ENCODE measurements around the gene AP3S2. TPM values are rescaled to one million over a fixed set of nuclear protein-coding genes. Genes with fewer than 3 reads are reported as not detected.

AP3S2 gene
- total and polyA plus RNA-seq, 2 of the 13 experiments (the other 11 are each of a cell fraction or from before 2014, with no cell fraction given), result 17.6 to 44.4 TPM

GRCh38 chr15:89912145-89912673 lies 18.4 kb upstream of the AP3S2 start (continued):
- peak; percentile 89; the same call in 1 of the 2 replicates for TF ChIP-seq ZNF558 (CRISPR knock-in tag; IDR thresholded peaks at IDR 0.05; ENCODE audit: borderline replicate concordance)
- TF ChIP-seq ZNF251 (CRISPR knock-in tag; IDR thresholded peaks at IDR 0.05), result 0 out of 2 replicates have a peak, but pooled peaks have one; percentile 68
- TF ChIP-seq ZNF768 (CRISPR knock-in tag; IDR thresholded peaks at IDR 0.05), result 0 out of 2 replicates have a peak, but pooled peaks have one; percentile 10
- TF ChIP-seq GTF2F1 (IDR thresholded peaks at IDR 0.05; ENCODE audit: low read length), result no peak
- TF ChIP-seq, protein P1, sequence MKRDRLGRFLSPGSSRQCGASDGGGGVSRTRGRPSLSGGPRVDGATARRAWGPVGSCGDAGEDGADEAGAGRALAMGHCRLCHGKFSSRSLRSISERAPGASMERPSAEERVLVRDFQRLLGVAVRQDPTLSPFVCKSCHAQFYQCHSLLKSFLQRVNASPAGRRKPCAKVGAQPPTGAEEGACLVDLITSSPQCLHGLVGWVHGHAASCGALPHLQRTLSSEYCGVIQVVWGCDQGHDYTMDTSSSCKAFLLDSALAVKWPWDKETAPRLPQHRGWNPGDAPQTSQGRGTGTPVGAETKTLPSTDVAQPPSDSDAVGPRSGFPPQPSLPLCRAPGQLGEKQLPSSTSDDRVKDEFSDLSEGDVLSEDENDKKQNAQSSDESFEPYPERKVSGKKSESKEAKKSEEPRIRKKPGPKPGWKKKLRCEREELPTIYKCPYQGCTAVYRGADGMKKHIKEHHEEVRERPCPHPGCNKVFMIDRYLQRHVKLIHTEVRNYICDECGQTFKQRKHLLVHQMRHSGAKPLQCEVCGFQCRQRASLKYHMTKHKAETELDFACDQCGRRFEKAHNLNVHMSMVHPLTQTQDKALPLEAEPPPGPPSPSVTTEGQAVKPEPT (CRISPR knock-in tag; IDR thresholded peaks at IDR 0.05; ENCODE audit: low read depth), result peak; percentile 84; the same call in 1 of the 2 replicates
- peak; percentile 40; the same call in 1 of the 2 replicates for TF ChIP-seq PHF21A (CRISPR knock-in tag; IDR thresholded peaks at IDR 0.05)
- 0 out of 2 replicates have a peak, but pooled peaks have one; percentile 12 for TF ChIP-seq HNRNPL (IDR thresholded peaks at IDR 0.05; ENCODE audit: low read depth, low read length)
- no peak for TF ChIP-seq ZNF264 (CRISPR knock-in tag; IDR thresholded peaks at IDR 0.05)
- peak; percentile 21; the same call in 1 of the 2 replicates for TF ChIP-seq ARID2 (CRISPR knock-in tag; IDR thresholded peaks at IDR 0.05; ENCODE audit: borderline replicate concordance)
- TF ChIP-seq, protein P2, sequence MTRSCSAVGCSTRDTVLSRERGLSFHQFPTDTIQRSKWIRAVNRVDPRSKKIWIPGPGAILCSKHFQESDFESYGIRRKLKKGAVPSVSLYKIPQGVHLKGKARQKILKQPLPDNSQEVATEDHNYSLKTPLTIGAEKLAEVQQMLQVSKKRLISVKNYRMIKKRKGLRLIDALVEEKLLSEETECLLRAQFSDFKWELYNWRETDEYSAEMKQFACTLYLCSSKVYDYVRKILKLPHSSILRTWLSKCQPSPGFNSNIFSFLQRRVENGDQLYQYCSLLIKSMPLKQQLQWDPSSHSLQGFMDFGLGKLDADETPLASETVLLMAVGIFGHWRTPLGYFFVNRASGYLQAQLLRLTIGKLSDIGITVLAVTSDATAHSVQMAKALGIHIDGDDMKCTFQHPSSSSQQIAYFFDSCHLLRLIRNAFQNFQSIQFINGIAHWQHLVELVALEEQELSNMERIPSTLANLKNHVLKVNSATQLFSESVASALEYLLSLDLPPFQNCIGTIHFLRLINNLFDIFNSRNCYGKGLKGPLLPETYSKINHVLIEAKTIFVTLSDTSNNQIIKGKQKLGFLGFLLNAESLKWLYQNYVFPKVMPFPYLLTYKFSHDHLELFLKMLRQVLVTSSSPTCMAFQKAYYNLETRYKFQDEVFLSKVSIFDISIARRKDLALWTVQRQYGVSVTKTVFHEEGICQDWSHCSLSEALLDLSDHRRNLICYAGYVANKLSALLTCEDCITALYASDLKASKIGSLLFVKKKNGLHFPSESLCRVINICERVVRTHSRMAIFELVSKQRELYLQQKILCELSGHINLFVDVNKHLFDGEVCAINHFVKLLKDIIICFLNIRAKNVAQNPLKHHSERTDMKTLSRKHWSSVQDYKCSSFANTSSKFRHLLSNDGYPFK (CRISPR knock-in tag; IDR thresholded peaks at IDR 0.05; ENCODE audit: borderline replicate concordance), result 0 out of 2 replicates have a peak, but pooled peaks have one; percentile 22
- no peak for TF ChIP-seq ZFP37 (CRISPR knock-in tag; IDR thresholded peaks at IDR 0.05; ENCODE audit: borderline replicate concordance)
- TF ChIP-seq ZNF101 (CRISPR knock-in tag; IDR thresholded peaks at IDR 0.05; ENCODE audit: borderline replicate concordance, low read depth), result no peak
- TF ChIP-seq KAT8 (CRISPR knock-in tag; IDR thresholded peaks at IDR 0.05), result no peak
- TF ChIP-seq U2AF2 (IDR thresholded peaks at IDR 0.05; ENCODE audit: low read depth, low read length), result no peak
- TF ChIP-seq ZNF75D (CRISPR knock-in tag; IDR thresholded peaks at IDR 0.05; ENCODE audit: borderline replicate concordance), result no peak
- TF ChIP-seq ZBTB42 (CRISPR knock-in tag; IDR thresholded peaks at IDR 0.05), result 0 out of 2 replicates have a peak, but pooled peaks have one; percentile 23
- TF ChIP-seq TAF15 (IDR thresholded peaks at IDR 0.05; ENCODE audit: low read depth, low read length, poor library complexity, severe bottlenecking), result no peak
- no peak for TF ChIP-seq GLI4 (CRISPR knock-in tag; IDR thresholded peaks at IDR 0.05; ENCODE audit: borderline replicate concordance)
- TF ChIP-seq PRMT3 (CRISPR knock-in tag; IDR thresholded peaks at IDR 0.05; ENCODE audit: borderline replicate concordance, low read depth), result peak; percentile 77; the same call in 1 of the 2 replicates
- TF ChIP-seq HNRNPK (IDR thresholded peaks at IDR 0.05; ENCODE audit: low read depth, low read length, poor library complexity, severe bottlenecking), result peak; percentile 79
- peak; percentile 37; the same call in 1 of the 2 replicates for TF ChIP-seq ARNT2 (CRISPR knock-in tag; IDR thresholded peaks at IDR 0.05; ENCODE audit: low read depth)
- TF ChIP-seq REL (CRISPR knock-in tag; conservative IDR thresholded peaks at IDR 0.05), result no peak; the same call in 1 of the 2 replicates
- TF ChIP-seq ZNF296 (CRISPR knock-in tag; conservative IDR thresholded peaks at IDR 0.05), result peak; percentile 69; the same call in 1 of the 2 replicates
- no peak for TF ChIP-seq CENPBD1 (CRISPR knock-in tag; IDR thresholded peaks at IDR 0.05; ENCODE audit: borderline replicate concordance, low read depth)
- TF ChIP-seq ZNF607 (CRISPR knock-in tag; IDR thresholded peaks at IDR 0.05; ENCODE audit: borderline replicate concordance), result 0 out of 2 replicates have a peak, but pooled peaks have one; percentile 75

Measured in HepG2 (cell line).